GM21786 (cell line): Measurements from ENCODE around the gene GALNTL6.

Source experiments
- ATAC-seq: cut with Tn5 transposase; IDR thresholded peaks from one replicate; pipeline ENCODE4 v1.9.1; 2021; ENCODE audit not compliant: unreplicated experiment

Gene GALNTL6

DNA sequence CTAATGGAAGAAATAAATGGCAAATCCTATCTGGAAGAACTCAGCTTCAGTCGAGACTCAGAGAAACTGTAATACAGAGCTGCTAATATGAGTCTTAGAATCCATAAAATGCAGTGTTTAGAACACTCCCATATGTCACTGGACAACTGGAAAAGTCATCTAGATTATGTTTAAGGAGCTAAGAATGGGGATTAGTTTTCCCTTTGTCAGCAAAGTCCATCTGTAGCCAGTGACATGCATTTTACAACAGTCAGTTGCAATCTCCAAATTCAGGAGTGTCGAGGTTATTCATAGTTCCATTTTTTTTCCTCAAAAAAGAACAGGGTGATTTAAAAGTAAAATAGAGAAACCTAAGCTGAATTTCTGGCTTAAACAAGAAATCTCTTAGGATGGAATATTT, 838.8 kb downstream of the GALNTL6 start:
- no peak for ATAC-seq

DNA sequence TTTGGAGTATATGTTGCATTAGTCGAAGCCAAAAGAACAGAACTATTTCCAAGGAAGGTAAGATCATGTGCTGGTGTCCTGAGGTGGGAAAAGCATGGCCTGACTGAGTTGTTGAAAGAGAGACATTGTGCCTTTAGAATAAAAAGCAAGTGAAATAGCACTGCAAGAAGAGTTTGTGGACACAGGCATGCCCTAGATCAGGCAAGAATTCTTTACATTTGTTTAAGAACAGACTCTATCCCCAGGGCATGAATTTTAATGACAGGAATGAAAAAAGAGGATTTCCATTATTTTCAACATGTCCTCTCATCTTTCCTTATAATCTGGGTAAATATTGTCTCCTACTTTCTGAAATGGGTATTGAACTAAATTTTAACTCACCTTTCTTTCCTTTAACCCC, 839.2 kb downstream of the GALNTL6 start:
- no peak for ATAC-seq

DNA sequence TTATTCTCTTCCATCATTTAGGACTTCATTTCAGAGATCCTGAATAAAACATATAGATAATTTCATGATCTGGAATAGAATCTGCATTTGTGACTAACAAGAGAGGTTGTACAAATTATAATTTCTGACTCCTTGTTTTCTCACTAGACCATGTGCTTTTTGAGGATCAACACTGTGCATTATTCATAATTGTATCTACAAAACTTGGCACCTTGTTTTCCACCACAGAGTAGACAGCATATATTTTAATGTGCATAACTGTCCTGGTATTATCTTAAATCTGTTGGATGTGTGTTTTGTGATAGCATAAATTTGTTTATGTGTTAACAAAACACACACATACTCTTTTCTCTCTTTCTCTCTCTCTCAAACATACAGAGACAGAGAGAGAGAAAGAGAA, 840.5 kb downstream of the GALNTL6 start:
- no peak for ATAC-seq

GRCh38 chr4:172654457-172654856, 841.3 kb downstream of the GALNTL6 start:
- no peak for ATAC-seq

- ATAC-seq: no peak
Observed at GRCh38 chr4:172656055-172656454, 842.9 kb downstream of the GALNTL6 start.

GRCh38 chr4:172657081-172657480, 843.9 kb downstream of the GALNTL6 start:
- no peak for ATAC-seq

DNA sequence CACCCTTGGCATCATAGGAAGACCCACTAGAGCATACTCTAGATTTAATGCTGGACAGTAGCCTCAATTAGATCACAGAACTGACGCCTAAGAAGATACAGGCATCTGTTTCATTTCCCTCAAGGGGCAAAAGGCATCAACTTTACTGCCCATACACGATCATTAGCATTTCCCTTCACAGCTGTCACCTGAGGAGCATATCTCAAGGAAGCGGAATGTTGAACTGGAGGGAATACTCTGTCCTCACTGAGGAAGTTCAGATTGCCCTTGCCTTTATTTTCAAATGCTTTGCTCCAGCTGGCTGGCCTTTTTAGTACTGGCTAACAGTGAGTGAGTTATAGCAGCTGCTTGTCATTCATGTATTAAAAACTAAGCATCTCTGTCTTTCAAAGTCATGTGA, 847.0 kb downstream of the GALNTL6 start:
- ATAC-seq: no peak

GRCh38 chr4:172662113-172662512, 848.9 kb downstream of the GALNTL6 start:
- ATAC-seq: no peak

DNA sequence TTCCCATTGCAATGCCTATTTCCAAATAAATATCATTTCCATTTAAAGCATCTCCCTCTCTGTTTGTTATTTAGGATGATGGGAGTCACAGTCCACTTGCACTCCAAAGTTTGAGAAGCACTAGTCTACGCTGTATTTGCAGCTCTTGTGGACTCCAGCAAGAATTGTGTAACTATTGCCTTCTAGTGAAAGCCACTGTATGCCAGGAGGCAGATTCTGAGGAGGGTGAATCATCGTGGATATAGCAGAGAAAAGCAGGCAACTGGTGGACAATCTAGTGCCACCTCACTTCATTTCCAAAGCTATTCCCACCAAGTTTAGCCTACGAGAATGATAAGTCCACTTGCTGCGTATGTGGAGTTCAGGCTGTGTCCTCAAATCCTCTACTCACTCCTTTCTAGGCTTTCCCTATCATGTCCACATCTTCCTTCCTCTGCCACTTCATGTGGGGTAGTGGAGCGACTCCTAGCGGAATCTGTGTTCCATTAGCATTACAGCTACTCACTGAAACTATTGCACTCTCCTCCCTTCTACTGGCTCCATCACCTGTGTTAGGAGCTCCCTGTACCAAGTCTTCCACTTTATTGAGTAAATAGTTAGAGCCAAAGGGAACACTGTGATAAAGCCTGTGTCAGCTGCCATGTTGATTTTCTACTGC, 853.6 kb downstream of the GALNTL6 start:
- ATAC-seq: no peak

- ATAC-seq: no peak
Observed at GRCh38 chr4:172674811-172675210, 861.6 kb downstream of the GALNTL6 start.

DNA sequence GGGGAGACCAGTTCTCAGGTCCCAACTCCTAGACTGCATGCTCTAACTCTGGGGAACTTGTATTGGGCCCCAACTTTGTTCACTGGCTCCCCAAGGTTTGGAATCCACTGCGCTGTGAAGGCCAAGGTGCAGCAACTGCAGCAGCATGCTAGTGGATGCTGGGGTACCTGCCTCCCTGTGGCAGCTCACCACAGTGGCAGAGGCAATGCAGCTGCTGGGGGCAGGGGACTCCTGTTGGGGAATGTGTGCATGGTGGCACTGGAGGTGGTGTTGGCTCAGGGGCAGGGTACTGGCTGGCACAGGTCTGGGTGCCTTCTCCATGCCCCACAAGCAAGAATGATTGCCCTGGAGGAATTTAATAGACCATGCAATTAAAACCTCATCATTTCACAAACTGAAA, 862.0 kb downstream of the GALNTL6 start:
- ATAC-seq: no peak

DNA sequence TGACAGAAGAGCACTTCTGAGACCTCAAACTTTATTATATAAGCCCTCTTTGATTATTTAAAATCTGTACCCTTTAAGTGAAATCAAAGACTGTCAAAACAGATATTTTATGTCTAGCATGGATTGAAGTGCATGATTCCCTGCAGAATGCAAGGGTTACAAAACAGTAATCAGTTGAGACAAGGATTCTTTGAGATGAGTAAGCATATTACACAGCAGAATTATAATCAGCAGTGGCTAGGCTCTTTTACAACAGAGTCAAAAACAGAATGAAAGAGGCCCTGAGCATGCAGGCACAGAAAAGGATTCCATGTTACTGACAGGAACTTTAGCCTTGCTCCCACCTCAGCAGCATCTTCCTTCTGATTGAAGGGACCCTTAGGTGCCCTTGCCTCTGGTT, 867.5 kb downstream of the GALNTL6 start:
- ATAC-seq: no peak

- no peak for ATAC-seq
Observed at GRCh38 chr4:172683021-172683420, 869.8 kb downstream of the GALNTL6 start.

DNA sequence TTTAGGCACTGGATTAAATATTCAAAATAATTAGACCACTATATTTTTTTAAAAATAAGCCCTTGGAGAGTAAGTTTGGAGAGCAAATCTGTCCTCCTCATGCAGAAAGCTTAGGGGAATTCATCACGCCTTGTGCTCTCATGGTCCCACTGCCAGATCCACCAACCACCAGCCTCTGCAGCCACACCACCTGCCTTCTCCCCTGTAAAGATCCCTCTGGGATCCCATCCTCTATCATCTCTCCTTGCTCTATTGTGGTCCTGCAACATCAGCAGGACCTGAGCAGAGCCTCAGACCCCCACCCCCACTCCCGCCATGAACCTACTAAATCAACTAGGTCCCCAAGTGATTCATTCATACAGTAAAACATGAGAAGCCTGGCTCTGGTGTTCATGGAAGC, 872.8 kb downstream of the GALNTL6 start:
- ATAC-seq: no peak

GRCh38 chr4:172688534-172688933, 875.3 kb downstream of the GALNTL6 start:
- no peak for ATAC-seq

DNA sequence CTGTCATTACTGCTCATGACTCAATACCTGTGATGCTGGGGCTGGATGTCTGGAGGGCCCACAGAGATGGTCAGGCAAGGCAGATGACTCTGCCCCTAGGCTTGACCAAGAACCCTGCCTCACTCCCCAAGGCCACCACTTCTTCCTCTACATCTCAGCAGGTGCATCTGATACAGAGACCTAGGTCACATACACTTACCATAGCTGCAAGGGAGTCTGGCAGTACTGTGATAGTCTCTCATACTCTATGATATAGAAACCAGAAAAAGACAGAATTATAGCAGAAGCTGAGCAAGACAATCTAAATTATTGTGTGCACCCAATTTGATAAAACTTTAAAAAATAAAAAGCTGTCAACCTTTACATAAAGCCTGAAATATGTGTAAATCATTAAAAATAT, 878.3 kb downstream of the GALNTL6 start:
- no peak for ATAC-seq

GRCh38 chr4:172692701-172693100, 879.5 kb downstream of the GALNTL6 start:
- no peak for ATAC-seq

- no peak for ATAC-seq
Observed at GRCh38 chr4:172698256-172698655, 885.1 kb downstream of the GALNTL6 start.

DNA sequence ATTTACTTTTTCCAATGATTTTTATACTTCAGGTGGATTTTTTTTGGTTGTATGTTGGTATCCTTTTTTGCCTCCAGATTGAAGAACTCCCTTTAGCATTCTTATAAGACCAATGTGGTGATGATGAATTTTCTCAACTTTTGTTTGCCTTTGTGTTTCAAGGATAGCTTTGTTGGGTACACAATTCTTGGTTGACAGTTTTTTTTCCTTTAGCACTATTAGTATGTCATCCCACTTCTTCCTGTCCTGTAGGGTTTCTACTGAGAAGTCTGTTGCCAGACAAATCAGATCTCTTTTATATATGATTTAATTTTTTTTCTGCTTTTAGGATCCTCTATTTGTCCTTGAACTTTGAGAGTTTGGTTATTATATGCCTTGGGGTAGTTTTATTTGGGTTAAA, 892.4 kb downstream of the GALNTL6 start:
- ATAC-seq: no peak

DNA sequence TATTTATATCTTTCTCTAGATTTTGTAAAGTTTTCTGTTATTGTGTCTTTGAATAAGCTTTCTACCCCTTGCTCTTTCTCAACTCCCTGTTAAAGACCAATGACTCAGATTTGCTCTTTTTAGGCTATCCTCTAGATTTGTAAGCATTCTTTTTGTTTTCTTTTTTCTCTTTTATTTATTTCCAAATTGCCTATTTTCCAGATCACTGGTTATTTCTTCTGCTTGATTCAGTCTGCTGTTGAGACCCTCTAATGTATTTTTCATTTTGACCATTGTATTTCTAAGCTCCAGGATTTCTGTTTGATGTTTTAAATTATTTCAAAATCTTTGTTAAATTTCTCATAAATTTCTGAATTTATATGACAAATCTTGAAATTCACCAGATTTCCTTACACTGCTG, 892.8 kb downstream of the GALNTL6 start:
- ATAC-seq: no peak

GRCh38 chr4:172707622-172708021, 894.4 kb downstream of the GALNTL6 start:
- ATAC-seq: no peak

DNA sequence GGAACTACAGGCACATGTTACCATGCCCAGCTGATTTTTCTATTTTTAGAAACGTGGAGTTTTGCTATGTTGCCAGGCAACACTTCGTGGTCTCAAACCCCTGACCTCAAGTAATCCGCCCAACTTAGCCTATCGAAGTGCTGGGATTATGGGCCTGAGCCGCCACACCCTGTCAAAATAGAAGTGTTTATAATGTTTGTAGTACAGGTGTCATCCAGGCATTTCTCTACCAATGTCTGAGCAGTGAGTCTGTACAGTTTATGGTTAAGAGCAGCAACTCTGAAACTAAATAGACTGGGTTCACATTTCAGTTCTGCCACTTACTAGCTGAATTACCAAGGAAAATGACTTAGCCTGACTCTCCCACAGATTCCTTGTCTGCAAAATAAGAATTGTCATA, 895.0 kb downstream of the GALNTL6 start:
- no peak for ATAC-seq

- ATAC-seq: no peak
Observed at GRCh38 chr4:172709376-172709775, 896.2 kb downstream of the GALNTL6 start.
